H9 (cell line): ENCODE results near the gene PCNX2. TPM values are rescaled to one million over a fixed set of nuclear protein-coding genes. Genes with fewer than 3 reads are reported as not detected.

Experiments used
- DNase-seq: peaks from one replicate; pipeline ENCODE4 v3.0.0-alpha.2; 2017
- H2AFZ ChIP-seq: one replicate; pipeline ENCODE4 v1.6.1; 2013; ENCODE audit warnings: mild to moderate bottlenecking, low read length, control low read depth, moderate library complexity
- H2AK5ac ChIP-seq: 2 replicates; pipeline ENCODE4 v1.6.1; 2013; ENCODE audit warnings: low read length, control low read depth, mixed read lengths; ENCODE audit not compliant: insufficient read length
- H2BK120ac ChIP-seq: one replicate; pipeline ENCODE4 v1.6.1; 2013; ENCODE audit warnings: low read depth, mild to moderate bottlenecking, low read length, control low read depth, inconsistent platforms; ENCODE audit not compliant: poor library complexity, severe bottlenecking
- H2BK12ac ChIP-seq: 2 replicates; pipeline ENCODE4 v1.6.1; 2013; ENCODE audit warnings: low read length, control low read depth, mixed read lengths, low read depth; ENCODE audit not compliant: insufficient read length
- H2BK15ac ChIP-seq: 2 replicates; pipeline ENCODE4 v1.6.1; 2013; ENCODE audit warnings: low read depth, low read length, control low read depth
- H2BK20ac ChIP-seq: one replicate; pipeline ENCODE4 v1.6.1; 2013; ENCODE audit warnings: low read depth, mild to moderate bottlenecking, low read length, control low read depth, inconsistent platforms; ENCODE audit not compliant: poor library complexity, severe bottlenecking
- H2BK5ac ChIP-seq: 2 replicates; pipeline ENCODE4 v1.6.1; 2013; ENCODE audit warnings: low read length, control low read depth, mixed read lengths; ENCODE audit not compliant: insufficient read length
- H3K14ac ChIP-seq: 2 replicates; pipeline ENCODE4 v1.6.1; 2013; ENCODE audit warnings: low read length, control low read depth; ENCODE audit not compliant: insufficient read depth
- H3K18ac ChIP-seq: 2 replicates; pipeline ENCODE4 v1.6.1; 2013; ENCODE audit warnings: low read depth, mild to moderate bottlenecking, mixed read lengths, low read length, control low read depth; ENCODE audit not compliant: insufficient read length
- H3K23ac ChIP-seq: 2 replicates; pipeline ENCODE4 v1.6.1; 2013; ENCODE audit warnings: low read length, control low read depth, mixed read lengths, low read depth; ENCODE audit not compliant: insufficient read length
- H3K23me2 ChIP-seq: 2 replicates; pipeline ENCODE4 v1.6.1; 2013; ENCODE audit warnings: low read depth, mild to moderate bottlenecking, mixed read lengths, low read length, control low read depth; ENCODE audit not compliant: insufficient read length, poor library complexity, severe bottlenecking
- H3K27ac ChIP-seq: 2 replicates; pipeline ENCODE4 v1.5.1; 2013; ENCODE audit warnings: low read length, control low read depth, mixed read lengths, low read depth; ENCODE audit not compliant: insufficient read length
- H3K27me3 ChIP-seq: 2 replicates; pipeline ENCODE4 v1.6.1; 2013; ENCODE audit warnings: low read length, control low read depth, inconsistent platforms; ENCODE audit not compliant: insufficient read depth
- H3K4ac ChIP-seq: 2 replicates; pipeline ENCODE4 v1.6.1; 2013; ENCODE audit warnings: low read depth, mild to moderate bottlenecking, control low read depth, inconsistent platforms, low read length, moderate library complexity
- H3K4me1 ChIP-seq: 2 replicates; pipeline ENCODE4 v1.6.1; 2013; ENCODE audit warnings: low read length, control low read depth, inconsistent platforms; ENCODE audit not compliant: insufficient read depth
- H3K4me2 ChIP-seq: 2 replicates; pipeline ENCODE4 v1.6.1; 2013; ENCODE audit warnings: low read length, control low read depth, mixed read lengths; ENCODE audit not compliant: insufficient read length, insufficient read depth
- H3K56ac ChIP-seq: 2 replicates; pipeline ENCODE4 v1.6.1; 2013; ENCODE audit warnings: low read depth, mild to moderate bottlenecking, mixed read lengths, low read length, control low read depth; ENCODE audit not compliant: insufficient read length
- H3K79me1 ChIP-seq: 2 replicates; pipeline ENCODE4 v1.6.1; 2013; ENCODE audit warnings: low read depth, mild to moderate bottlenecking, moderate library complexity, low read length, control low read depth, inconsistent platforms; ENCODE audit not compliant: insufficient read depth, poor library complexity, severe bottlenecking
- H3K79me2 ChIP-seq: 2 replicates; pipeline ENCODE4 v1.6.1; 2013; ENCODE audit warnings: low read length, control low read depth, inconsistent platforms; ENCODE audit not compliant: insufficient read depth
- H3K9ac ChIP-seq: 2 replicates; pipeline ENCODE4 v1.6.1; 2013; ENCODE audit warnings: low read length, control low read depth, mixed read lengths; ENCODE audit not compliant: insufficient read length; ENCODE audit errors: extremely low read depth
- H3K9me3 ChIP-seq: one replicate; pipeline ENCODE4 v1.6.1; 2013; ENCODE audit warnings: low read depth, low read length, inconsistent platforms; ENCODE audit not compliant: control insufficient read depth
- H3T11ph ChIP-seq: one replicate; pipeline ENCODE4 v1.6.1; 2013; ENCODE audit warnings: mild to moderate bottlenecking, low read length, control low read depth, inconsistent platforms
- H4K20me1 ChIP-seq: one replicate; pipeline ENCODE4 v1.6.1; 2013; ENCODE audit not compliant: control insufficient read depth, insufficient read length, insufficient read depth
- H4K5ac ChIP-seq: 2 replicates; pipeline ENCODE4 v1.6.1; 2013; ENCODE audit warnings: low read depth, mild to moderate bottlenecking, mixed read lengths, low read length, control low read depth; ENCODE audit not compliant: insufficient read length
- H4K8ac ChIP-seq: replicated peaks from 2 replicates; pipeline ENCODE4 v1.6.1; 2013; ENCODE audit warnings: low read length, control low read depth, mixed read lengths, low read depth; ENCODE audit not compliant: insufficient read length
- H4K91ac ChIP-seq: 2 replicates; pipeline ENCODE4 v1.6.1; 2013; ENCODE audit warnings: low read depth, mild to moderate bottlenecking, moderate library complexity, mixed read lengths, low read length, control low read depth; ENCODE audit not compliant: insufficient read length
- H3K27ac Mint-ChIP-seq, 3 experiments: 2 replicates in 2 of 3; 3 replicates in 1 of 3; pipeline ENCODE4 v1.8.0; 2020 to 2021; ENCODE audit warnings: mixed read lengths in 3 of 3, mild to moderate bottlenecking in 1 of 3, moderate library complexity in 1 of 3
- H3K27me3 Mint-ChIP-seq: 2 replicates; pipeline ENCODE4 v1.8.0; 2021; ENCODE audit warnings: low read depth, mild to moderate bottlenecking, moderate library complexity, mixed read lengths
- H3K36me3 Mint-ChIP-seq, 3 experiments: 2 replicates in 2 of 3; 3 replicates in 1 of 3; pipeline ENCODE4 v1.8.0; 2020 to 2021; ENCODE audit warnings: low read depth in 3 of 3, mixed read lengths in 3 of 3; ENCODE audit not compliant: insufficient read depth in 1 of 3
- H3K4me1 Mint-ChIP-seq, 2 experiments: 2 replicates each; pipeline ENCODE4 v1.8.0; 2020; ENCODE audit warnings: mixed read lengths in 2 of 2
- H3K4me3 Mint-ChIP-seq, 2 experiments: 2 replicates in 1 of 2; 3 replicates in 1 of 2; pipeline ENCODE4 v1.8.0; 2020 to 2021; ENCODE audit warnings: mild to moderate bottlenecking in 2 of 2, mixed read lengths in 2 of 2, moderate library complexity in 1 of 2
- H3K9me3 Mint-ChIP-seq, 2 experiments: 2 replicates in 1 of 2; 3 replicates in 1 of 2; pipeline ENCODE4 v1.8.0; 2020; ENCODE audit warnings: mild to moderate bottlenecking in 2 of 2, mixed read lengths in 2 of 2, moderate library complexity in 1 of 2
- CTCF ChIP-seq: fragments of 200-600 bp; sonication (generic); conservative IDR thresholded peaks from 3 replicates; pipeline ENCODE4 v1.8.0; 2021; ENCODE audit warnings: antibody characterized with exemption, mild to moderate bottlenecking
- WGBS: extraction: QIAGEN DNeasy Blood & Tissue Kit; methylation state at CpG from one replicate; pipeline ENCODE4 v1.1.7; 2013; ENCODE audit warnings: missing lambda C conversion rate, low lambda C conversion rate, mixed read lengths; ENCODE audit not compliant: insufficient read length; ENCODE audit errors: extremely low coverage; 5-methylcytosine and 5-hydroxymethylcytosine counted together
- total RNA-seq: library from RNA; stranded (reverse); gene quantifications from 2 replicates; pipeline ENCODE4 v1.2.1, GENCODE V29; 2021

The PCNX2 gene
- total RNA-seq, 1 experiment from 2014 or later: 45.1 TPM

DNA sequence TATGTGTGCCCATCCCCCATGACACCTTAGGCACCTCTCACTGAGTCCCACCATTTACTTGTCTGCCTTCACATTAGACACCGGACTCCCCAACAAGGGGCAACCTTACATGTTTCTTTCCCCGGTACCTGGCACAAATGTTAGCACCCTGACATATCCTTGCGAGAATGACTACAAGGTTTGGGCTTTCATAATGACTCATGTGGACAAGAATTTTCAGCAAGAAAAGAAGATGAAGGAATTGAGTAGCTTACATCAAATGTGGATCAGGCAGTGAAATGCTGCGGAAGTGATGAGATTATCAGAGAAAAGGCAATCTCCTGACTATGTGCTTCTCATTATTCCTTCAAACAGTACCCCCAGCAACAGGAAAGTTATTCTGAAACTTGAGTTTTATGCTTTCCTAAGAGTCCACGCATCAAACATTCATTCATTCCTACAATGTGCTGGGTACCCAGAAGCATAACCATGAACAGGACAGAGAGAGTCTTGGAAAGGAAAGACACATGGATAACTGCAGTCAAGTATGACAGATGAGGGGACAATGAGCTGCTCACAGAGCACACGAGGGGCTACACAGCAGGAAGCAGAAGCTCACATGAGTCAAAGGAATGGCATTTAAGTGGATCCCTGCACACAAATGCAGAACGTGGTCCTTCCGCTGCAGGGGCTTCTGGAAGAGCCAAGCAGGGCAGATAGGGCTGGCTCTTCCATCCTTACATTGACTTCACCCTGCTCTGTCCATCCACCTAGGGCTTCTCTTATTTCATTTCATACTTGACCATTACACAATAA lies 112.1 kb downstream of the PCNX2 start:
- no peak overlapping the region for H3K18ac ChIP-seq
- Mint-ChIP-seq H3K27ac (peak overlapping the region in 1 of 3 experiments; percentile 47; a peak in 2 of 7 replicates), H3K9me3 (no peaks in the 10 kb centered on the region), H3K36me3 (peaks cover 25 to 47% (median 35%) of the 10 kb centered on the region in 3 experiments; a peak in 6 of 7 replicates), H3K27me3 (no peaks in the 10 kb centered on the region), H3K4me3 (no peak overlapping the region), H3K4me1 (peaks cover 20 to 36% of the 10 kb centered on the region in 2 experiments)
- peaks cover 5% of the 10 kb centered on the region; the same call in 1 of the 2 replicates for H3K4me1 ChIP-seq
- no peak overlapping the region for H3K23ac ChIP-seq
- no peak overlapping the region for H2AK5ac ChIP-seq
- TF ChIP-seq CTCF: no peak
- H2BK12ac ChIP-seq: no peak overlapping the region
- H2AFZ ChIP-seq: no peak overlapping the region
- H3K79me2 ChIP-seq: no peaks in the 10 kb centered on the region
- no peaks in the 10 kb centered on the region for H3K79me1 ChIP-seq
- no peak overlapping the region for H2BK120ac ChIP-seq
- H3K14ac ChIP-seq: no peak overlapping the region; the same call in 1 of the 2 replicates
- H4K5ac ChIP-seq: no peak overlapping the region
- H3K56ac ChIP-seq: no peak overlapping the region
- H3T11ph ChIP-seq: no peak overlapping the region
- H3K9ac ChIP-seq: no peak overlapping the region
- H4K8ac ChIP-seq: no peak overlapping the region
- no peak overlapping the region for H3K27ac ChIP-seq
- H3K27me3 ChIP-seq: no peaks in the 10 kb centered on the region
- no peaks in the 10 kb centered on the region for H4K20me1 ChIP-seq
- H3K4ac ChIP-seq: no peak overlapping the region
- no peak overlapping the region for H2BK20ac ChIP-seq
- H2BK15ac ChIP-seq: no peak overlapping the region
- no peak overlapping the region for H4K91ac ChIP-seq
- no peaks in the 10 kb centered on the region for H3K23me2 ChIP-seq
- whole genome bisulfite sequencing: no CpG with 5 or more reads among the region's 8 CpGs
- no peak overlapping the region for H2BK5ac ChIP-seq
- no peaks in the 10 kb centered on the region for H3K9me3 ChIP-seq
- no peak for DNase-seq
- no peak overlapping the region for H3K4me2 ChIP-seq
